ENCODE measurements around the gene PHYKPL.

GRCh38 chr5:178244576-178244975 is 12.0 kb upstream of the PHYKPL start:
- TF ChIP-seq CTCF (IDR thresholded peaks at IDR 0.05) (no peak), EZH2 (IDR thresholded peaks at IDR 0.05) (no peak)
